T-helper 2 cell treated with Interferon-gamma antibody and Interleukin-4, amounts not matched to agents 100 ng/mL and 5 ng/mL, for 36 hours (primary cell): Measurements from ENCODE around the gene MAPK4. TPM values are rescaled to one million over a fixed set of nuclear protein-coding genes. Genes with fewer than 3 reads are reported as not detected.

Source experiments
- intact Hi-C: fragments of 100-400 bp; cut with micrococcal nuclease; formaldehyde crosslinking; loops from one replicate; pipeline ENCODE4 v1.15.1; 2023
- total RNA-seq: library from RNA; stranded (reverse); gene quantifications from 2 replicates; pipeline ENCODE4 v1.2.3, GENCODE V29; 2022

MAPK4 gene
- total RNA-seq, 1 donor from 2014 or later, result not detected

- intact Hi-C loops, result no loop called here
Observed at GRCh38 chr18:50623694-50624352, 63.9 kb downstream of the MAPK4 start.

DNA sequence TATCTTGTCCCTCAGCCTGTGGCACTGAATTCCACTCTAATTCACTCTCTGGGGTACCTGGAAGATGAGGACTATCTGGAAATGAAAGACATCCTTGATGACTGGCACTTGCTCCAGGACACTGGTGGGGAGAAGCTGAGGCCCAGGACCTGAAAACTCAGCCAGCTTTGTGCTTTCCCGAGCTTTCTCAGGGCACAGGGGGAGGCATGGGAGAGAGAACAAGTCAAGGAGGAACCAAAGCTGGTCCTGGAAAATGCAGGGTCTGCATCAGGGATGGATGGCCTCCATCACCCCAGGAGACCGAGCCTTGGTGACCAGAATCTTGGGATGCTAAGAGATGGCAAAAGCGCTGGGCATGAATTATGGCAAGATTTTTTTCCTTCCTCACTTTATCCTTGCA lies 65.1 kb downstream of the MAPK4 start:
- intact Hi-C loops, result no loop called here

DNA sequence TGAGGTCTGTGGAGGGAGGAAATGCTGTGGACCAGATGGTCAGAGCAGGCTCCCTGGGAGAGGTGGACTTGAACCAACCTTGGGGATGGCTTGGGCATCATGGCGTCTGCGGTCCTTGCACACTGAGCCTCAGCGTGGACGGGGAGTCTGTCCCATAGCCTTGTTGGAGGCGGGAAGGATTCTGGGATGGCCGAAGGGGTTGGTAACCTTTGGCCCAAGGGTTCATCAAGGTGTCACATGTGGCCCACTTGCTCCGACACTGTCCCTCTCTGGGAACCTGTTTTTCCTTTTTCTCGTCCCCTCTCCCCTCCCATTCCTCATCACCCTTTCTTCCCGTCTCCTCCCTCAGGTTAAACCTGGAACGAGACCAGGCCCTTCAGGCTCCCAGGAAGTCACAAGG lies 66.4 kb downstream of the MAPK4 start:
- intact Hi-C loops, result no loop called here

DNA sequence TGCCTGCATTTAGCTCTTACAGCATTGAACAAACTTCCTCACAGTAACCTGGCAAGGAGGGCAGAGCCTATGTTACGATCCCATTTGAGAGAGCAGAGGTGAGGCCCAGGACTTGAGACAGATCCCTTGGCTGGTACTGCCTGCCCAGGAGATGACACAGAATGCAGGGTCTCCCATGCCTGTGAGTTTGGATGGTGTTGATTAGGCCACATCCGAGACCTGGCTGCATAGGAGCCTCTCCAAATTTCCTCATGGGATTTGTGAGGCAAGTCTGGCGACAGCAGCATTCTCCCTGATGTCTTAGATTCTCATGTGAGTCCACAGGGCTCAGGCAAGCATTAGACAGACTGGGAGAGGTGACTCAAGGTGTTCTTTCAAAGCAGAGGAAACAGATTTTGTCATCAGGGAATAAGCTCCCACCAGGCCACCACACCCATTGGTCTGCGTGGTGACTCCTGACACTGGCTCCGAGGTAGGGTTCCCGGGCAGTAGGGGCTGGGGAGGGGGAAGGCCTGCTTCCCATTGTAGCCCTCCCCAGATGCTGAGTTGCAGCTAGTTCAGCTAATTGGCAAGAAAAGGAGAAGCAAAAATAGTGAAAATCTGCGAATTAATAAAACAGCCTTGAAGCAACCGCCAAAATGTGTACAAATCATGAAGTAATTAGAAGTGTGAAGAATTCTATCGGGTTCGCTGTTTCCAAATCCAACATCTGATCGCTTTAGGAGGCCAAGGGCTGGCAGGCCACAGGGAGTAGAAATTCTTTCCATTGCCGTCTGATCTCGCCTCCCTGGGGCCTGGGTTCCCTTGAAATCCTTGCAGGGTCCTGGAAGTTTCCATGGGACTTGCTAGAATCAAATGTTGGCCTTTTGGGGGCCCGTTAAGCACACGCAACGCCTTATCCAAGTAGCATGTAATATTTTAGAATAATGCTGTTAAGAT lies 68.0 kb downstream of the MAPK4 start:
- intact Hi-C loops, result no loop called here

DNA sequence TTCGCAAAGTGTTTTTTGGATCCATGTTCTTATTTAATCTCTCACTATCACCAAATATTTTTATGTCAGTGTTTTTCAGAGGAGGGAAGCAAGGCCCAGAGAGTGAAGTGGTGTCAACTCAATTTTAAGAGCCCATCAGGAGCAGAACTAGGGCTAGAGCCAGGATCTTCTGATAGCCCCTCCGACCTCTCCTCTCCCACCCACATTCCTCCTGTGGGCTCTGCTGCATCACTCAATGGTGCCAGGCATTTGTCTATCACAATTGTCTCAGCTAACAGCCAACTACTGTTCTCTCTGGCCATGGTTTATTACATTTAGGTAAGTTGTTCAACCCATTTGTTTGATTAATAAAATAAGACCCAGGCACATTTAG lies 68.6 kb downstream of the MAPK4 start:
- intact Hi-C loops, result no loop called here

- intact Hi-C loops, result no loop called here
Observed at GRCh38 chr18:50629148-50629631, 69.3 kb downstream of the MAPK4 start.

GRCh38 chr18:50630895-50631294 lies 71.0 kb downstream of the MAPK4 start:
- intact Hi-C loops, result no loop called here

DNA sequence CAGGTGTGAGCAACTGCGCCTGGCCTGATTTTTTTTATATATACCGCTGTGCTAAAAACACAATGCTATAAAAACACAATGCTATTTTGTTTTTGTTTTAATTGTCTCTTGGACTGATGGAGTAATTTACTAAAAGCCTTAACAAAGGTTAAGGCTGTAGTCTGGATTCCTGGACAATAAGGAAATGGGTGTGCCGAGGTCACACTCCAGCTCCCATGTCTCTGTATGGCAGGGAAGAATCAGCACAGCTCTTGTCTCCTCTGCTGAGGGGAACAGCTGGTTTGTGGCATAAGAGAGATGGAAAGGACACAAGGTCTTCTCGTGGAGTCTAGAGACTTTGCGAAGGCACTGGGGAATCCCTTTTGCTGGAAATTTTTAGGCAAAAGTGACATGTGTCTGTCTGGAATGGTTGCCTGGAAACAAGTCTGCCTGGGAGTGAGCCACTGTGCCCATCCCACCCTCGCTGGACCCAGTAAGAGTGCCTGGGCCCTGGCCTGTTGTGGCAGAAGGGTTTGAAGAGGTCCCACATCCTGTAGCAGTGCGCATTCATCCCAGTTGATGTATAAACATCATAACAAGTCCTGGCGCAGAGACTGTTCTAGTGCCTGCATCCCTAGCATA lies 73.1 kb downstream of the MAPK4 start:
- intact Hi-C loops, result no loop called here

DNA sequence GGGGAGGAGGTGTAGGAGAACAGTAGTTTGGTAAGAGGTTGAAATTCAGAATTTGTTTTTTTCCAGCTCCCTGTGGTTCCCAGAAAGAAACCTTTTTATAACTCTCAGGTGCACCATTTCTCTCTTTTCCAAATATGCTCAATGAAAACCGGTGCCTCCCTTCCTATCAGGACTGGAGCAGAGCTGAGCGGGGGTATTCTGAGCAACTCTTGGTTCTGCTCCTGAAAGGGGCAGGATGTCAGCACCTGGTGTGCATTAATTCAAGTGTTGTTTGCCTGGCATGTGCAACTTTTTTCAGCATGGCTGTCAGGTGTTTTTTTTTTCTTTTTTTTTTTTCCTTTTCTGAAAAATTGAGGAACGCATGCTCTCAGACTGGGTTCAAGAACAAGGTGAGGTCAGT lies 74.1 kb downstream of the MAPK4 start:
- intact Hi-C loops, result no loop called here

- intact Hi-C loops, result no loop called here
Observed at GRCh38 chr18:50636366-50637057, 76.6 kb downstream of the MAPK4 start.

GRCh38 chr18:50638016-50638883 lies 78.4 kb downstream of the MAPK4 start:
- intact Hi-C loops, result no loop called here

DNA sequence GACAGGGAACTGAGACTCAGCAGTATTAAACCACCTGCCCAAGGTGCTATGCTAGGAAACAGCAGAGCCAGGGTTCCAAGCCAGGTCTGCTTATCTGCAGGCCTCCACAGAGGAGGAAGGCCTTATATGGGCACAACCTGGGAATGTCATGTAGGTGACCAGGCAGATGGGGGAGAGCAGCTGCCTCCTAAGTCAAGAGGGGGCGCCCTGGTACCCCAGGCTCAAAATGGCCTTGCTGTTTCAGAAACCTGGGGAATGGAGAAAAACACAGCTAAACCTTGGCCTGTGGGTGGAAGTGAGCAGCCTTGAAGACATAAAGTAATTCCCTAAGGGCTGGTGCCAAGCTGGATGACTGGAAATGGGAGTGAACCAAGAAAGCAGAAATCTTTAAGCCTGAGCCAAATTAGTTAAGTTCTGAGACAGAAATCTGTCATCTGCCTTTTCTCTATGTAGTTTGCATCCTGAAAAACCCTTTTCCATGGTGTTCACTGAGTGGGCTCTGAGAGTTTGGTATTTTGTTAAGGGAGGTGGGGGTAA lies 79.1 kb downstream of the MAPK4 start:
- intact Hi-C loops, result no loop called here

DNA sequence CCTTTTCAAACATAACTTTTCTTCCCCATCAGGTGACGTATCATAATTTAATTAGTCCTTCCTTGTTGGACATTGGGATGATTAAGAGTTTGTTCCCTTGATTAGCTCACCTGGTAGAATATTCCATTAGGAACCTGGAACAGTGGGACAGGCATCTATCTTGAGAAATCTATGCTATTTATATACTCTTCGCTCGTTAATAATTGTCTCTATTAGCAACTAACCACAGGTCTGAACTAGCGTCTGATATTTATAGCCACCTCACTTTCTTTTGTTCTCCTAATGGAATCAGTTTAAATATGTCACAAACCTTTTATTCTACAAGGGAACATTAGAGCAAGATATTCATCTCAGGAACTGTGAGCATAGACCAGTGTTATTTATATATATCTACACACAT lies 79.8 kb downstream of the MAPK4 start:
- intact Hi-C loops, result no loop called here

- intact Hi-C loops, result no loop called here
Observed at GRCh38 chr18:50642439-50642838, 82.6 kb downstream of the MAPK4 start.

- intact Hi-C loops, result no loop called here
Observed at GRCh38 chr18:50644146-50644545, 84.3 kb downstream of the MAPK4 start.

- intact Hi-C loops, result no loop called here
Observed at GRCh38 chr18:50644807-50645206, 84.9 kb downstream of the MAPK4 start.

DNA sequence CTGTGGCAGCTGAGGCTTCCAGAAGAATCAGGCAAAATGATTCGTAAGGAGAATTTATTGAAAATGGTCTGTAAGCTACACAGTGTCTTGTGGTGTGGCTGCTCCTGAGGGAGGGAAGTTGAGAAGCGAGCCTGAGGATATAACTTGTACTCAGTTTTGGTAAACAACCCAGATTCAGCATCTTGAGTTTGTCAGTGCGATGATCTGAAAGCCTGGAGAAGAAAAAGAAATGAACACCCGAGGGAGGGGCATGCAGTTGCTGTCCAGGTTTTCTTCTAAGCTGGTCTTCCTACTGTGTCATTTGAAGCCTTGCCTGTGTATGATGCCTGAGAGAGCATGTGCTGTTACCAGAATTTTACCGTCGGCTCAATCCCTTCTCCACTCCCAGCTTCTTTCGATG lies 87.3 kb downstream of the MAPK4 start:
- intact Hi-C loops, result no loop called here

DNA sequence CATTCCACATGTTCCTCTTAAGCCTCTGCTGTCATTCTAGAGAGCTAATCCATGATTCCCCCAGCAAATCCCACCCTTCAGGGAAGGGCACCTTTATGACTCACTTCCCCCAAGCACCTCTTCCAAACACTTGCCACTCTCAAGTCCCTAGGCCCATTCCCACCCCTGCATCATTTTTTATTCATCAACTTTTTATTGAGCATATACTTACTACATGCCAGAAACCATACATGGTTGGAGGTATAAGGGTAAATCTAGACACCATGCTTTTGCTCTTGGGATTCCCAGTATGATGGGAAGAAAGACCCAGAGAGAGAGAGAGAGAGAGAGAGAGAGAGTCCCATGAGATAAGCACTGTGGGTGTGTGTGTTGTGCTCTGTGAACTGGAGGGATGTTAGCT lies 87.9 kb downstream of the MAPK4 start:
- intact Hi-C loops, result no loop called here

DNA sequence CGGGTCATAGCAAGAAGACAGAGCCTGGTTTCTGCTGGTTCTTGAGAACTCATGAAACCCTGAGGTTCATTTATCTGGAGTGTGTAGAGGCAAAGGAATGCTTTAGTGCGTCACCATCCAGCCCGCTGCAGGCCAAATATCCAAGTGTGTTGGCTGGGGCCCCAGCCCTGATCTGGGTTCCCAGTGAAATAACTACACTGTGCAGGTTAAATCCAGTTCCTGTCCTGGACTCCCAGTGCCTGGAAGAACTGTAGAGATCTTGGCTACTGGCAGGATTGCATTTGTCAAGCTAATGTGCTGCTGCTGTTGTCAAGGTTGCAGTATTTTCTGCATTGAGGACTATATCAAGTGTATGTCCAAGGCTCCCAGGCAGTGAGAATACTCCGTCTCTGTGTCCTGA lies 89.9 kb downstream of the MAPK4 start:
- intact Hi-C loops, result no loop called here

DNA sequence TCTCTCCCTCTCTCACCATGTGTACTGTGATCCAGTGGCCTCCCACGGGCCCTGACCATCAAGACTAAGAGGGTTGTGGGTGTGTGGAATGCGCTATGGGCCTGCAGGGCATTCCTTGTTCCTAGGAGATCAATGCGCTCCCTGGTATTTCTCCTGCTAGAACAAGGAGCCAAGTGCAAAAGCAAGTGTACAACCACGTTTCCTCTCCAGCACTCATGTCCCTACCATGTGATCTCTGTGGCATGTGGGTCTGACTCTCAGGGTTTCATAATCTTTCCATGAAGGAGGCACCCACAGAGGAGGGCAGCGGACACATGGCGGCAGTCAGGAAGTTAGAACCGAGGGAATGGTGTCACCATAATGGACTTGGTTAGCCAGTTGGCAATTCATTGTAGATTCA lies 91.4 kb downstream of the MAPK4 start:
- intact Hi-C loops, result no loop called here
